ENCODE results near the gene PDXK.

DNA sequence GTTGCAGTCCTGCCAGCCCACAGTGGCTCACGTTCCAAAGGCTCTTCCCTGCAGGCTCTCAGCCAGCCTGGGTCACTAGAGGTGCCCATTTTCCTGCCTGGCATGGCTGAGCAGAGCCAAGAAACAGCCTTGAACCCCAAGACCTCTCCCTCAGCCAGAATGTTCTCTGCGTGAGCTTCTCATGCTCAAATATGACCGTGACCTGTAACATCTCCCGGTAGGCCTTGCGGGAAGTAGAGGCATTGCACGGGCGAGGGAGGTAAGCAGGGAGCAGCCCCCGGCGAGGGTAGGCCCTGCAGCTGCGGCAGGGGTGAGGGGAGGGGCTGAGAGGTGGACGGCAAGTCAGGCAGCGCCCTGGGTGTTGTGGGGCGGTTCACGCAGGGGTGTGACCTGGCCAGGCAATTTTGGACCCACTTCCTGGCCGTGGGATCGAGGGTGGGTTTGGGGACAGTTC, 90.4 kb downstream of the PDXK start:
- TF ChIP-seq, protein P1, sequence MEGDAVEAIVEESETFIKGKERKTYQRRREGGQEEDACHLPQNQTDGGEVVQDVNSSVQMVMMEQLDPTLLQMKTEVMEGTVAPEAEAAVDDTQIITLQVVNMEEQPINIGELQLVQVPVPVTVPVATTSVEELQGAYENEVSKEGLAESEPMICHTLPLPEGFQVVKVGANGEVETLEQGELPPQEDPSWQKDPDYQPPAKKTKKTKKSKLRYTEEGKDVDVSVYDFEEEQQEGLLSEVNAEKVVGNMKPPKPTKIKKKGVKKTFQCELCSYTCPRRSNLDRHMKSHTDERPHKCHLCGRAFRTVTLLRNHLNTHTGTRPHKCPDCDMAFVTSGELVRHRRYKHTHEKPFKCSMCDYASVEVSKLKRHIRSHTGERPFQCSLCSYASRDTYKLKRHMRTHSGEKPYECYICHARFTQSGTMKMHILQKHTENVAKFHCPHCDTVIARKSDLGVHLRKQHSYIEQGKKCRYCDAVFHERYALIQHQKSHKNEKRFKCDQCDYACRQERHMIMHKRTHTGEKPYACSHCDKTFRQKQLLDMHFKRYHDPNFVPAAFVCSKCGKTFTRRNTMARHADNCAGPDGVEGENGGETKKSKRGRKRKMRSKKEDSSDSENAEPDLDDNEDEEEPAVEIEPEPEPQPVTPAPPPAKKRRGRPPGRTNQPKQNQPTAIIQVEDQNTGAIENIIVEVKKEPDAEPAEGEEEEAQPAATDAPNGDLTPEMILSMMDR (conservative IDR thresholded peaks at IDR 0.05; ENCODE audit: low read depth, low read length) = no peak
- no peak for TF ChIP-seq EZH2 (IDR thresholded peaks at IDR 0.05; ENCODE audit: borderline replicate concordance, low read depth, low read length, poor library complexity, severe bottlenecking)

All from A673 (cell line).